GM12878 (cell line): ENCODE measurements around the gene SPRYD7. TPM values are rescaled to one million over a fixed set of nuclear protein-coding genes. Genes with fewer than 3 reads are reported as not detected.

Experiments
- ATAC-seq: fragments of 200-7000 bp; cut with Tn5 transposase; 3 replicates; pipeline ENCODE4 v1.9.1; 2020; ENCODE audit warnings: mild to moderate bottlenecking, moderate library complexity
- BruUV-seq: library from RNA; stranded (reverse); fragments of 400-500 nt; replicated peaks from 2 replicates; lab custom pipeline; 2021; lab: Mats Ljungman, UMichigan
- CTCF ChIA-PET: fragments of 300-600 bp; sonication (Branson Sonifier 250); formaldehyde crosslinking; extraction: SDS; loops from one replicate; lab custom pipeline; 2021; ENCODE audit warnings: inconsistent platforms; lab: Yijun Ruan, JAX
- POLR2A ChIA-PET: fragments of 350-600 bp; formaldehyde crosslinking; extraction: SDS; loops from one replicate; lab custom pipeline; 2021; ENCODE audit warnings: inconsistent platforms; lab: Charles Lee
- RAD21 ChIA-PET: fragments of 300-600 bp; sonication (Branson Sonifier 250); formaldehyde crosslinking; loops from one replicate; lab custom pipeline; 2023; ENCODE audit warnings: antibody characterized with exemption; ENCODE audit not compliant: unreplicated experiment; lab: Charles Lee
- SMC1A ChIA-PET: fragments of 300-600 bp; sonication (Branson Sonifier 250); formaldehyde crosslinking; loops from one replicate; lab custom pipeline; 2023; ENCODE audit not compliant: unreplicated experiment, uncharacterized antibody; lab: Charles Lee
- DNase-seq: peaks from one replicate; pipeline ENCODE4 v3.0.0-alpha.2; 2011; ENCODE audit warnings: low read depth, low spot score
- FAIRE-seq: peaks from 3 replicates; lab custom pipeline; 2011; peaks lifted over from hg19 to GRCh38; lab: Jason Lieb, UNC
- H2AFZ ChIP-seq: 2 replicates; pipeline ENCODE4 v1.6.0; 2011; ENCODE audit warnings: low read depth, low read length, control low read depth; ENCODE audit not compliant: control insufficient read depth
- H3K27ac ChIP-seq: 2 replicates; pipeline ENCODE4 v1.5.1; 2011; ENCODE audit warnings: control low read depth; ENCODE audit not compliant: control insufficient read depth, insufficient read depth
- H3K27me3 ChIP-seq, 2 experiments: replicated peaks in 1 of 2; 2 replicates each; pipeline versions ENCODE4 v1.6.0 to v1.6.1; 2011; ENCODE audit warnings: low read length in 1 of 2; ENCODE audit not compliant: control insufficient read depth in 2 of 2, insufficient read depth in 2 of 2
- H3K36me3 ChIP-seq, 2 experiments: 2 replicates each; pipeline ENCODE4 v1.5.1; 2011; ENCODE audit warnings: low read length in 1 of 2; ENCODE audit not compliant: control insufficient read depth in 2 of 2, insufficient read depth in 2 of 2
- H3K4me1 ChIP-seq: 2 replicates; pipeline ENCODE4 v1.6.1; 2011; ENCODE audit warnings: mild to moderate bottlenecking, low read length, moderate library complexity, mixed read lengths; ENCODE audit not compliant: control insufficient read depth, insufficient read depth
- H3K4me2 ChIP-seq: 2 replicates; pipeline ENCODE4 v1.6.0; 2011; ENCODE audit warnings: control low read depth; ENCODE audit not compliant: control insufficient read depth, insufficient read depth
- H3K4me3 ChIP-seq: fragments of 200-600 bp; sonication (generic); 2 replicates; pipeline ENCODE4 v1.5.1; 2016
- H3K79me2 ChIP-seq: 2 replicates; pipeline ENCODE4 v1.6.0; 2011; ENCODE audit warnings: low read length; ENCODE audit not compliant: control insufficient read depth, insufficient read depth
- H3K9ac ChIP-seq: 2 replicates; pipeline ENCODE4 v1.8.0; 2011; ENCODE audit warnings: low read length, control low read depth, mixed read lengths; ENCODE audit not compliant: control insufficient read depth, insufficient read depth
- H3K9me3 ChIP-seq: replicated peaks from 3 replicates; pipeline ENCODE4 v1.5.1; 2011; ENCODE audit warnings: mild to moderate bottlenecking, low read length; ENCODE audit not compliant: control insufficient read depth, insufficient read depth
- H4K20me1 ChIP-seq: 2 replicates; pipeline ENCODE4 v1.6.0; 2011; ENCODE audit not compliant: control insufficient read depth, insufficient read depth
- BMI1 ChIP-seq: fragments of 450-650 bp; IDR thresholded peaks from 2 replicates; pipeline ENCODE4 v1.6.1; 2016; ENCODE audit warnings: mild to moderate bottlenecking, moderate library complexity, borderline replicate concordance
- ELK1 ChIP-seq: IDR thresholded peaks from 2 replicates; pipeline ENCODE4 v1.6.1; 2012; ENCODE audit warnings: low read depth, low read length, improper control_type of control experiment
- IRF4 ChIP-seq: IDR thresholded peaks from 2 replicates; pipeline ENCODE4 v1.6.1; 2011; ENCODE audit warnings: low read depth, low read length
- NFIC ChIP-seq: IDR thresholded peaks from 2 replicates; pipeline ENCODE4 v1.6.1; 2012; ENCODE audit warnings: low read depth, mild to moderate bottlenecking, inconsistent platforms, low read length, moderate library complexity
- NFXL1 ChIP-seq: fragments of 450-650 bp; IDR thresholded peaks from 2 replicates; pipeline ENCODE4 v1.6.1; 2017; ENCODE audit warnings: antibody characterized with exemption, mild to moderate bottlenecking, borderline replicate concordance
- NFYA ChIP-seq: IDR thresholded peaks from 2 replicates; pipeline ENCODE4 v1.6.1; 2011; ENCODE audit warnings: low read depth, mild to moderate bottlenecking, low read length, improper control_type of control experiment, borderline replicate concordance
- NR2C1 ChIP-seq: fragments of 450-650 bp; IDR thresholded peaks from 2 replicates; pipeline ENCODE4 v1.6.1; 2017; ENCODE audit warnings: antibody characterized with exemption, mild to moderate bottlenecking, moderate library complexity
- PRDM15 ChIP-seq: fragments of 450-650 bp; formaldehyde crosslinking; IDR thresholded peaks from 2 replicates; pipeline ENCODE4 v1.4.0; 2020; ENCODE audit warnings: mild to moderate bottlenecking, moderate library complexity
- RCOR1 ChIP-seq: conservative IDR thresholded peaks from 2 replicates; pipeline ENCODE4 v1.6.1; 2012; ENCODE audit warnings: low read depth, low read length, improper control_type of control experiment
- REST ChIP-seq: IDR thresholded peaks from 2 replicates; pipeline ENCODE4 v1.6.1; 2012; ENCODE audit warnings: mild to moderate bottlenecking, low read depth, low read length
- SP1 ChIP-seq: IDR thresholded peaks from one replicate; pipeline ENCODE4 v1.6.1; 2011; ENCODE audit warnings: low read depth, low read length
- SRF ChIP-seq, 2 experiments: IDR thresholded peaks; 2 replicates each; pipeline ENCODE4 v1.6.1; 2011; ENCODE audit warnings: low read depth in 2 of 2, low read length in 2 of 2, mild to moderate bottlenecking in 1 of 2, moderate library complexity in 1 of 2
- YBX1 ChIP-seq: fragments of 450-650 bp; IDR thresholded peaks from 2 replicates; pipeline ENCODE4 v1.6.1; 2016; ENCODE audit warnings: antibody characterized with exemption
- ZBED1 ChIP-seq: IDR thresholded peaks from 2 replicates; pipeline ENCODE4 v1.6.1; 2016; ENCODE audit warnings: borderline replicate concordance
- ZBTB33 ChIP-seq: fragments of 450-650 bp; IDR thresholded peaks from 2 replicates; pipeline ENCODE4 v1.6.1; 2017; ENCODE audit warnings: mild to moderate bottlenecking
- ZNF622 ChIP-seq: fragments of 450-650 bp; IDR thresholded peaks from 2 replicates; pipeline ENCODE4 v1.6.1; 2017; ENCODE audit warnings: mild to moderate bottlenecking, inconsistent platforms
- WGBS: methylation state at CpG from one replicate; pipeline ENCODE4 v1.1.6; 2016; ENCODE audit warnings: low lambda C conversion rate; ENCODE audit not compliant: insufficient replicate concordance, insufficient coverage; ENCODE audit errors: missing lambda C conversion rate; 5-methylcytosine and 5-hydroxymethylcytosine counted together
- in situ Hi-C: fragments of 300-500 bp; cut with MboI; formaldehyde crosslinking; loops from 9 replicates; pipeline ENCODE4 v1.14.3; 2018; ENCODE audit warnings: mixed read lengths
- intact Hi-C: fragments of 100-400 bp; cut with micrococcal nuclease; formaldehyde crosslinking; loops from one replicate; pipeline ENCODE4 v1.14.2; 2022; ENCODE audit not compliant: unreplicated experiment
- polyA plus RNA-seq, 11 experiments: library from polyadenylated mRNA; depleted of rRNA in 4 of 11; unstranded in 6 of 11; stranded (reverse) in 5 of 11; fragments of >200 nt; fragmentation: Nextera tagmentation in 4 of 11; fragmentation: Illumina TruSeq in 1 of 11; extraction: Ambion mirVana in 4 of 11; extraction: Trizol in 1 of 11; gene quantifications; 1 replicate in 1 of 11; 2 replicates in 10 of 11; pipeline versions ENCODE4 v1.2.1 to v1.2.3, GENCODE V29; 2011 to 2016; ENCODE audit warnings: inconsistent platforms in 2 of 11, missing spikeins in 2 of 11, low read depth in 1 of 11
- total RNA-seq, 4 experiments: library from RNA; depleted of rRNA in 3 of 4; stranded (reverse); fragments of >200 nt in 3 of 4; fragmentation: Illumina TruSeq in 1 of 4; extraction: Trizol in 1 of 4; gene quantifications; 2 replicates each; pipeline versions ENCODE4 v1.2.1 to v1.2.3, GENCODE V29; 2013 to 2021

SPRYD7 gene
- total and polyA plus RNA-seq, 10 of the 15 experiments (the other 5 are each of a cell fraction or from before 2014, with no cell fraction given), result 5.3 to 18.7 (median 9.6) TPM

- FAIRE-seq, result no peak
- H3K9ac ChIP-seq, result no peak overlapping the region
- no peaks in the 10 kb centered on the region for H3K4me1 ChIP-seq
- DNase-seq, result no peak
- H3K79me2 ChIP-seq, result no peaks in the 10 kb centered on the region
- RAD21 ChIA-PET, result no interaction called here
- BruUV-seq, result no TSS peak
- no peaks in the 10 kb centered on the region for H3K36me3 ChIP-seq
- CTCF ChIA-PET, result interaction anchor here (0.6 kb wide), 1 partner anchor 259 kb away, joined by 3 read pairs; no protein-coding TSS in a partner anchor
- ATAC-seq, result no peak
- no peaks in the 10 kb centered on the region for H4K20me1 ChIP-seq
- no peak overlapping the region for H3K4me2 ChIP-seq
- H3K4me3 ChIP-seq, result no peak overlapping the region
- in situ Hi-C loops (no loop called here), intact Hi-C loops (no loop called here)
- H3K27me3 ChIP-seq, result no peaks in the 10 kb centered on the region
- POLR2A ChIA-PET, result interaction anchor here (1.0 kb wide), 1 partner anchor 47 kb away, joined by 3 read pairs; no protein-coding TSS in a partner anchor
- H2AFZ ChIP-seq, result no peak overlapping the region
- H3K27ac ChIP-seq, result no peak overlapping the region
- H3K9me3 ChIP-seq, result no peaks in the 10 kb centered on the region
- WGBS, result 3% methylated on average over 3 of the region's 3 CpGs
- SMC1A ChIA-PET, result interaction anchor here (0.5 to 0.6 kb wide), 2 partner anchors 21 to 166 kb away, joined by 3 to 4 read pairs; no protein-coding TSS in a partner anchor
- no peak for TF ChIP-seq NFXL1
- no peak for TF ChIP-seq IRF4
- no peak for TF ChIP-seq ZNF622
- no peak for TF ChIP-seq BMI1
- no peak for TF ChIP-seq REST
- no peak for TF ChIP-seq PRDM15
- no peak for TF ChIP-seq SP1
- no peak for TF ChIP-seq NR2C1
- TF ChIP-seq SRF (IDR thresholded peaks at IDR 0.05; ENCODE audit: low read depth in 2 of 2, low read length in 2 of 2), result no peak
- TF ChIP-seq ELK1, result no peak
- TF ChIP-seq NFIC, result no peak
- no peak for TF ChIP-seq RCOR1
- no peak for TF ChIP-seq ZBED1
- no peak for TF ChIP-seq YBX1
- no peak for TF ChIP-seq NFYA
- TF ChIP-seq ZBTB33, result no peak
These were observed 38.4 kb downstream of the SPRYD7 start for GRCh38 chr13:49897713-49898112.
